Stimulated activated CD4-positive, alpha-beta T cell treated with anti-CD3 and anti-CD28 coated beads, Interleukin-4, amount 100 ng/mL, for 48 hours (primary cell): ENCODE results near the gene PRLR.

ENCODE experiments used
- DNase-seq, 2 donors: peaks; one replicate each; pipeline ENCODE4 v3.0.0-alpha.2; 2020; ENCODE audit warnings: low read depth in 2 of 2

Gene PRLR

GRCh38 chr5:35160486-35161116 lies 69.7 kb downstream of the PRLR start:
- no peak for DNase-seq

GRCh38 chr5:35159370-35159742 lies 70.9 kb downstream of the PRLR start:
- no peak for DNase-seq

- no peak for DNase-seq
Measured at GRCh38 chr5:35158622-35159369, 71.5 kb downstream of the PRLR start.

GRCh38 chr5:35158204-35158603 lies 72.1 kb downstream of the PRLR start:
- no peak for DNase-seq

- DNase-seq = no peak
Measured at GRCh38 chr5:35153375-35153932, 76.8 kb downstream of the PRLR start.

- no peak for DNase-seq
Measured at GRCh38 chr5:35152733-35153132, 77.6 kb downstream of the PRLR start.

- no peak for DNase-seq
Measured at GRCh38 chr5:35151146-35151920, 79.0 kb downstream of the PRLR start.

- DNase-seq = no peak
Measured at GRCh38 chr5:35149041-35149440, 81.2 kb downstream of the PRLR start.

GRCh38 chr5:35146406-35146805 lies 83.9 kb downstream of the PRLR start:
- DNase-seq = no peak

- DNase-seq = no peak
Measured at GRCh38 chr5:35145691-35146317, 84.5 kb downstream of the PRLR start.

GRCh38 chr5:35145012-35145411 lies 85.3 kb downstream of the PRLR start:
- no peak for DNase-seq

GRCh38 chr5:35143841-35144240 lies 86.4 kb downstream of the PRLR start:
- no peak for DNase-seq

GRCh38 chr5:35141739-35142138 lies 88.5 kb downstream of the PRLR start:
- DNase-seq = no peak

- DNase-seq = no peak
Measured at GRCh38 chr5:35138232-35138631, 92.1 kb downstream of the PRLR start.

- DNase-seq = no peak
Measured at GRCh38 chr5:35136386-35136785, 93.9 kb downstream of the PRLR start.

GRCh38 chr5:35135239-35135700 lies 95.0 kb downstream of the PRLR start:
- DNase-seq = no peak

- no peak for DNase-seq
Measured at GRCh38 chr5:35134278-35135030, 95.8 kb downstream of the PRLR start.

- no peak for DNase-seq
Measured at GRCh38 chr5:35133186-35133585, 97.1 kb downstream of the PRLR start.

GRCh38 chr5:35131723-35132122 lies 98.6 kb downstream of the PRLR start:
- DNase-seq = no peak

- DNase-seq = peak; percentile 29 to 54
Measured at GRCh38 chr5:35129921-35130485, 100.3 kb downstream of the PRLR start.

- DNase-seq = no peak
Measured at GRCh38 chr5:35129276-35129675, 101.0 kb downstream of the PRLR start.
